GM12801 (cell line): Measurements from ENCODE around the gene UBQLN1.

Source experiments
- CTCF ChIP-seq: IDR thresholded peaks from one replicate; pipeline ENCODE4 v1.5.1; 2011; ENCODE audit warnings: control low read depth; ENCODE audit not compliant: insufficient read length; ENCODE audit errors: extremely low read depth

UBQLN1 gene

GRCh38 chr9:83622433-83622938 lies 85.3 kb downstream of the UBQLN1 start:
- no peak for TF ChIP-seq CTCF

- TF ChIP-seq CTCF: no peak
Observed at GRCh38 chr9:83620841-83621636, 86.7 kb downstream of the UBQLN1 start.

GRCh38 chr9:83617299-83617698 lies 90.5 kb downstream of the UBQLN1 start:
- no peak for TF ChIP-seq CTCF
